GM19238 (cell line): Measurements from ENCODE around the gene PLEKHG2.
A peak's percentile ranks its signal among the peaks of the same experiment; 100 is the strongest.

Source experiments
- DNase-seq: peaks from one replicate; pipeline ENCODE4 v3.0.0; 2011; ENCODE audit warnings: low spot score; ENCODE audit not compliant: insufficient read length

Gene PLEKHG2

GRCh38 chr19:39419003-39419402 is 6.5 kb downstream of the PLEKHG2 start:
- no peak for DNase-seq

GRCh38 chr19:39420769-39421168 is 8.3 kb downstream of the PLEKHG2 start:
- DNase-seq: no peak

- DNase-seq: no peak
Observed at GRCh38 chr19:39422020-39422419, 9.6 kb downstream of the PLEKHG2 start.

GRCh38 chr19:39423258-39424086 is 11.0 kb downstream of the PLEKHG2 start:
- no peak for DNase-seq

- no peak for DNase-seq
Observed at GRCh38 chr19:39424934-39425333, 12.5 kb downstream of the PLEKHG2 start.

- DNase-seq: no peak
Observed at GRCh38 chr19:39425744-39426143, 13.3 kb downstream of the PLEKHG2 start.

GRCh38 chr19:39426170-39426569 is 13.7 kb downstream of the PLEKHG2 start:
- no peak for DNase-seq

- no peak for DNase-seq
Observed at GRCh38 chr19:39427707-39428106, 15.2 kb downstream of the PLEKHG2 start.

GRCh38 chr19:39428283-39429112 is 16.0 kb downstream of the PLEKHG2 start:
- no peak for DNase-seq

- DNase-seq: no peak
Observed at GRCh38 chr19:39430675-39431593, 18.5 kb downstream of the PLEKHG2 start.

GRCh38 chr19:39432677-39433025 is 20.2 kb downstream of the PLEKHG2 start:
- DNase-seq: no peak

- no peak for DNase-seq
Observed at GRCh38 chr19:39433480-39434079, 21.1 kb downstream of the PLEKHG2 start.

- no peak for DNase-seq
Observed at GRCh38 chr19:39434123-39435076, 21.9 kb downstream of the PLEKHG2 start.

GRCh38 chr19:39435499-39436349 is 23.3 kb downstream of the PLEKHG2 start, which contains the start of gene RPS16:
RPS16 (minus strand) TSS chr19:39435949; CDS start chr19:39435895, 54 bp downstream.
- peak; percentile 90 for DNase-seq

GRCh38 chr19:39436350-39436716 is 23.9 kb downstream of the PLEKHG2 start:
- DNase-seq: no peak

- no peak for DNase-seq
Observed at GRCh38 chr19:39438270-39438934, 25.9 kb downstream of the PLEKHG2 start.

GRCh38 chr19:39444598-39445195 is 32.2 kb downstream of the PLEKHG2 start:
- DNase-seq: no peak
